Gastrocnemius medialis (tissue), 4 donors: ENCODE results near the gene PTPRT. TPM values are rescaled to one million over a fixed set of nuclear protein-coding genes. Genes with fewer than 3 reads are reported as not detected.

Experiments
- ATAC-seq, 2 donors: fragments of 150-250 bp; one replicate each; pipeline ENCODE4 v1.9.1; 2016
- DNase-seq, 2 donors: peaks; one replicate each; pipeline ENCODE4 v3.0.0-alpha.2; 2019
- H3K27ac ChIP-seq, 4 donors: fragments of 200-600 bp; sonication (generic); 1 replicate in 1 of 4; 2 replicates in 3 of 4; pipeline ENCODE4 v1.5.1; 2016 to 2018; ENCODE audit warnings: mild to moderate bottlenecking in 2 of 4, moderate library complexity in 1 of 4
- H3K27me3 ChIP-seq, 3 donors: fragments of 200-600 bp; sonication (generic) in 2 of 3; 1 replicate in 1 of 3; 2 replicates in 2 of 3; pipeline versions ENCODE4 v1.5.1 to v1.6.0; 2016 to 2019; ENCODE audit warnings: mild to moderate bottlenecking in 1 of 3, moderate library complexity in 1 of 3
- H3K36me3 ChIP-seq, 2 donors: fragments of 200-600 bp; sonication (generic) in 1 of 2; one replicate each; pipeline ENCODE4 v1.5.1; 2017 to 2018
- H3K4me1 ChIP-seq, 2 donors: fragments of 200-600 bp; sonication (generic) in 1 of 2; one replicate each; pipeline ENCODE4 v1.5.1; 2016 to 2017; ENCODE audit warnings: mild to moderate bottlenecking in 2 of 2
- H3K4me3 ChIP-seq, 4 donors: fragments of 200-600 bp; sonication (generic) in 3 of 4; 1 replicate in 1 of 4; 2 replicates in 3 of 4; pipeline ENCODE4 v1.5.1; 2016 to 2019; ENCODE audit warnings: mild to moderate bottlenecking in 2 of 4
- H3K9me3 ChIP-seq, 3 donors: fragments of 200-600 bp; sonication (generic) in 2 of 3; 1 replicate in 1 of 3; 2 replicates in 2 of 3; pipeline ENCODE4 v1.5.1; 2016 to 2019
- CTCF ChIP-seq, 5 experiments: fragments of 450-650 bp in 3 of 5; fragments of 200-600 bp in 2 of 5; sonication (generic) in 2 of 5; IDR thresholded peaks in 4 of 5; conservative IDR thresholded peaks in 1 of 5; 1 replicate in 4 of 5; 2 replicates in 1 of 5; pipeline ENCODE4 v1.5.1; 2016 to 2019; ENCODE audit warnings: antibody characterized with exemption in 5 of 5, mild to moderate bottlenecking in 3 of 5, moderate library complexity in 3 of 5
- POLR2A ChIP-seq, 2 donors: fragments of 450-650 bp; IDR thresholded peaks; one replicate each; pipeline ENCODE4 v1.6.1; 2017; ENCODE audit warnings: antibody characterized with exemption in 2 of 2, mild to moderate bottlenecking in 2 of 2, moderate library complexity in 2 of 2
- in situ Hi-C, 4 donors: fragments of 200-750 bp; cut with MboI; loops; one replicate each; pipeline versions ENCODE4 v1.15.0 to v1.8.0; 2017; ENCODE audit warnings: low sequenced_read_pairs in 4 of 4
- intact Hi-C: fragments of 100-400 bp; cut with DNase I; formaldehyde crosslinking; loops from one replicate; pipeline ENCODE4 v1.15.1; 2023; ENCODE audit warnings: low total_unique reads
- total RNA-seq, 4 donors: library from RNA; depleted of rRNA; stranded (reverse); fragments of >200 nt; gene quantifications; one replicate each; pipeline versions ENCODE4 v1.1.0 to v1.2.3, GENCODE V29; 2016

Gene PTPRT
- total RNA-seq, 4 donors from 2014 or later: not detected

DNA sequence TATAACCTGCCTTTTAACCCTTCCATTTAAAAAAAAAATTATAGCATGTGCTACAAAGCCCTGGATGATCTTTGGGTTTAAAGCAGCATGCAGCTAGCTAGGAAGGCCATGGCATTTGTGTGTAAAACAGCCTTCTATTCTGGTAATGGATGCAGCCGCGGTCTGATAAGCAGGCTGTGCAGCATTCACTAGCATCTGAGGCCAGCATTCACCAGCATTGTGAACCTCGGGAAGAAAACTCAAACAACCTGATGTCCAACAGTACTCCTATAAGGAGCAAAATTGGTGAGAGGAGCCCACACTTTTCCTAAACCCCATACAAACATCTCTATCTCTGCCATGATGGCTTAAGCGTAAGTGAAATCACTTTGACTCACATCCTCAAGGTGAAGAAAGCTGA lies 265.5 kb downstream of the PTPRT start:
- Histone ChIP-seq H3K4me1 (no peaks in the 10 kb centered on the region), H3K9me3 (no peaks in the 10 kb centered on the region), H3K36me3 (no peaks in the 10 kb centered on the region), H3K27ac (no peak overlapping the region), H3K4me3 (no peak overlapping the region), H3K27me3 (no peaks in the 10 kb centered on the region)
- TF ChIP-seq CTCF (IDR thresholded peaks at IDR 0.05 in 4 of 5, conservative IDR thresholded peaks at IDR 0.05 in 1 of 5): no peak
- TF ChIP-seq POLR2A (IDR thresholded peaks at IDR 0.05): no peak
- ATAC-seq (no peak), DNase-seq (no peak)
- intact Hi-C loops (no loop called here), in situ Hi-C loops (no loop called here)

GRCh38 chr20:42923348-42923918 lies 266.3 kb downstream of the PTPRT start:
- in situ Hi-C loops: no loop called here
- Histone ChIP-seq H3K4me3 (no peak overlapping the region), H3K4me1 (no peaks in the 10 kb centered on the region), H3K9me3 (no peaks in the 10 kb centered on the region), H3K27me3 (no peaks in the 10 kb centered on the region), H3K36me3 (no peaks in the 10 kb centered on the region), H3K27ac (no peak overlapping the region)
- intact Hi-C loops: no loop called here
- DNase-seq (no peak), ATAC-seq (no peak)
- TF ChIP-seq POLR2A (IDR thresholded peaks at IDR 0.05): no peak
- no peak for TF ChIP-seq CTCF (IDR thresholded peaks at IDR 0.05 in 4 of 5, conservative IDR thresholded peaks at IDR 0.05 in 1 of 5)

GRCh38 chr20:42920776-42921175 lies 268.9 kb downstream of the PTPRT start:
- ATAC-seq (no peak), DNase-seq (no peak)
- TF ChIP-seq CTCF (IDR thresholded peaks at IDR 0.05 in 4 of 5, conservative IDR thresholded peaks at IDR 0.05 in 1 of 5): no peak
- TF ChIP-seq POLR2A (IDR thresholded peaks at IDR 0.05): no peak
- no peaks in the 10 kb centered on the region for H3K9me3 ChIP-seq
- H3K4me3 ChIP-seq: no peak overlapping the region
- in situ Hi-C loops (no loop called here), intact Hi-C loops (no loop called here)
- H3K4me1 ChIP-seq: no peaks in the 10 kb centered on the region
- H3K27me3 ChIP-seq: no peaks in the 10 kb centered on the region
- no peak overlapping the region for H3K27ac ChIP-seq
- H3K36me3 ChIP-seq: no peaks in the 10 kb centered on the region

GRCh38 chr20:42919316-42919715 lies 270.4 kb downstream of the PTPRT start:
- no peak overlapping the region for H3K4me3 ChIP-seq
- no peaks in the 10 kb centered on the region for H3K27me3 ChIP-seq
- TF ChIP-seq POLR2A (IDR thresholded peaks at IDR 0.05): no peak
- no peak for TF ChIP-seq CTCF (IDR thresholded peaks at IDR 0.05 in 4 of 5, conservative IDR thresholded peaks at IDR 0.05 in 1 of 5)
- in situ Hi-C loops (no loop called here), intact Hi-C loops (no loop called here)
- H3K27ac ChIP-seq: no peak overlapping the region
- H3K9me3 ChIP-seq: no peaks in the 10 kb centered on the region
- H3K36me3 ChIP-seq: no peaks in the 10 kb centered on the region
- DNase-seq: no peak
- H3K4me1 ChIP-seq: no peaks in the 10 kb centered on the region
- ATAC-seq: no peak

- H3K9me3 ChIP-seq: no peaks in the 10 kb centered on the region
- no peaks in the 10 kb centered on the region for H3K36me3 ChIP-seq
- no peaks in the 10 kb centered on the region for H3K4me1 ChIP-seq
- DNase-seq (no peak), ATAC-seq (no peak)
- no peak overlapping the region for H3K27ac ChIP-seq
- no peak for TF ChIP-seq CTCF (IDR thresholded peaks at IDR 0.05 in 4 of 5, conservative IDR thresholded peaks at IDR 0.05 in 1 of 5)
- TF ChIP-seq POLR2A (IDR thresholded peaks at IDR 0.05): no peak
- H3K4me3 ChIP-seq: no peak overlapping the region
- intact Hi-C loops: no loop called here
- no peaks in the 10 kb centered on the region for H3K27me3 ChIP-seq
- in situ Hi-C loops: no loop called here
Measured at GRCh38 chr20:42915081-42915480, 274.6 kb downstream of the PTPRT start.
